ENCODE results near the gene SEMA3A. TPM values are rescaled to one million over a fixed set of nuclear protein-coding genes. Genes with fewer than 3 reads are reported as not detected.
"Not testable (repeated sequence)": the region's sequence is repeated elsewhere in the genome, so short reads cannot be mapped to it uniquely, and the experiment has no call there.

SEMA3A gene
- total and polyA plus RNA-seq, 2 experiments from 2014 or later = 19.8 to 46.4 TPM

GRCh38 chr7:84216472-84216871 lies 21.9 kb upstream of the SEMA3A start (continued):
- TF ChIP-seq ZNF462 (CRISPR knock-in tag; IDR thresholded peaks at IDR 0.05) = no peak
- no peak for TF ChIP-seq POLR2AphosphoS5 (IDR thresholded peaks at IDR 0.05; ENCODE audit: low read depth)
- TF ChIP-seq REST (IDR thresholded peaks at IDR 0.05; ENCODE audit: unreplicated experiment) = no peak
- TF ChIP-seq NANOG (IDR thresholded peaks at IDR 0.05; ENCODE audit: borderline replicate concordance) = no peak
- no peak for TF ChIP-seq ETS1 (IDR thresholded peaks at IDR 0.05)
- no peak for TF ChIP-seq EZH2phosphoT487 (IDR thresholded peaks at IDR 0.05; ENCODE audit: unreplicated experiment)
- TF ChIP-seq CTCF (conservative IDR thresholded peaks at IDR 0.05; ENCODE audit: low read depth in 2 of 2) = no peak
- no peak for TF ChIP-seq ZNF331 (CRISPR knock-in tag; IDR thresholded peaks at IDR 0.05; ENCODE audit: low read depth)
- TF ChIP-seq ZNF114 (CRISPR knock-in tag; IDR thresholded peaks at IDR 0.05) = no peak
- TF ChIP-seq JUNB (IDR thresholded peaks at IDR 0.05; ENCODE audit: unreplicated experiment) = no peak

- not testable (repeated sequence) for H2AFZ ChIP-seq; H3K4me3 Mint-ChIP-seq; H3K9me3 Mint-ChIP-seq; ATAC-seq; H3K9me2 ChIP-seq (ENCODE audit: insufficient read depth); H3K4me3 ChIP-seq; H3F3A ChIP-seq (replicated peaks; ENCODE audit: low read depth); H3K36me3 Mint-ChIP-seq (ENCODE audit: low read depth); H4K20me1 ChIP-seq (replicated peaks; ENCODE audit: insufficient read depth); DNase-seq (ENCODE audit: low spot score); H3K36me3 ChIP-seq (ENCODE audit: insufficient read depth); H3K27me3 ChIP-seq (ENCODE audit: insufficient read depth); H3K27ac ChIP-seq (ENCODE audit: low read depth); H3K4me2 ChIP-seq; H3K79me2 ChIP-seq (replicated peaks; ENCODE audit: insufficient read depth); H3K27ac Mint-ChIP-seq; H3K27me3 Mint-ChIP-seq (ENCODE audit: insufficient read depth, low read depth, poor library complexity)
- peaks cover 25% of the 10 kb centered on the region for H3K4me1 ChIP-seq (ENCODE audit: insufficient read depth)
- H3K4me1 Mint-ChIP-seq = peaks cover 20% of the 10 kb centered on the region
Observed at GRCh38 chr7:84214757-84215156, 20.2 kb upstream of the SEMA3A start.
